Measurements from ENCODE around the gene NOC4L.
"Not testable (repeated sequence)": the region's sequence is repeated elsewhere in the genome, so short reads cannot be mapped to it uniquely, and the experiment has no call there.

The NOC4L gene

GRCh38 chr12:132124766-132125425 lies 19.4 kb upstream of the NOC4L start:
- DNase-seq, result no peak

GRCh38 chr12:132125736-132126135 lies 18.5 kb upstream of the NOC4L start:
- no peak for DNase-seq

GRCh38 chr12:132127041-132127440 lies 17.2 kb upstream of the NOC4L start:
- DNase-seq, result no peak

- no peak for DNase-seq
Measured at GRCh38 chr12:132129007-132129406, 15.2 kb upstream of the NOC4L start.

DNA sequence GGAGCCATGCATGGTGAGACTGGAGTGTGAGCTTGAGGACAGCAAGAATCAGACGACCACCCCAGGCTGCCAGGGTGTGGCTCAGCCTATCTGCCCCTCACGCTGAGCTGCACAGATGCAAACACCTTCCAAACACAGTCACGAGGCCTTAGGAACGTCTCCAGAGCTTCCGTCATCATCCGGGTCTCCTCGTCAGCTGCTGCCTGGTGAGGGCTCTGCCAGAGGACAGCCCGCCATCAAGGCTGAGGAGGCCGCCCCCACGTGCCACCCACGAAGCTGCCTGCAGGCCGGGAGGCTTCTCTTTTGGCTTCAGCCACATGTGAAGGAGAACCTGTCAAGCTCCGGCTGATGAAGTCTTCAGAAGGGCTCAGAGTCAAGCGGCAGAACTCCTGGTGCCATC lies 13.6 kb upstream of the NOC4L start:
- DNase-seq, result no peak

GRCh38 chr12:132131229-132131628 lies 13.0 kb upstream of the NOC4L start:
- DNase-seq, result no peak

DNA sequence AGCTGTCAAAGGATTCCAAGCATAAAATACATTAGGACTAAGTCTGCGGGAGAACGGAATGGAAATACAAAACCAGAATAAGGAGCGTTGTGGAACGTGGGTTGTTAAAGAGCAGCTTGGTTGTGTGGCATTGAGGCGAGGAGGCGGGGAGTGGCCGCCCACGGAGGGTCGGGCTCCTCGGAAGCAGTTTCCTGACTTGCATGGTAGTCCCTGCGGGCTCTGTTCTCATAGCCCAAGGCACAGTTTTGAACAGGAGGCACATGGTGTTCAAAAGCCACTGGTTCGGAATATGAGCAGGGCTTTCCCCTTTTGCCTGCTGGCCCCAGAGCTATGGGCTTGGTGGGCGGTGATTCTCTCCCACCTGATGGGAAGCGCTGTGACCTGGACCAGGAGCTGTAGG lies 12.3 kb upstream of the NOC4L start:
- DNase-seq, result no peak

DNA sequence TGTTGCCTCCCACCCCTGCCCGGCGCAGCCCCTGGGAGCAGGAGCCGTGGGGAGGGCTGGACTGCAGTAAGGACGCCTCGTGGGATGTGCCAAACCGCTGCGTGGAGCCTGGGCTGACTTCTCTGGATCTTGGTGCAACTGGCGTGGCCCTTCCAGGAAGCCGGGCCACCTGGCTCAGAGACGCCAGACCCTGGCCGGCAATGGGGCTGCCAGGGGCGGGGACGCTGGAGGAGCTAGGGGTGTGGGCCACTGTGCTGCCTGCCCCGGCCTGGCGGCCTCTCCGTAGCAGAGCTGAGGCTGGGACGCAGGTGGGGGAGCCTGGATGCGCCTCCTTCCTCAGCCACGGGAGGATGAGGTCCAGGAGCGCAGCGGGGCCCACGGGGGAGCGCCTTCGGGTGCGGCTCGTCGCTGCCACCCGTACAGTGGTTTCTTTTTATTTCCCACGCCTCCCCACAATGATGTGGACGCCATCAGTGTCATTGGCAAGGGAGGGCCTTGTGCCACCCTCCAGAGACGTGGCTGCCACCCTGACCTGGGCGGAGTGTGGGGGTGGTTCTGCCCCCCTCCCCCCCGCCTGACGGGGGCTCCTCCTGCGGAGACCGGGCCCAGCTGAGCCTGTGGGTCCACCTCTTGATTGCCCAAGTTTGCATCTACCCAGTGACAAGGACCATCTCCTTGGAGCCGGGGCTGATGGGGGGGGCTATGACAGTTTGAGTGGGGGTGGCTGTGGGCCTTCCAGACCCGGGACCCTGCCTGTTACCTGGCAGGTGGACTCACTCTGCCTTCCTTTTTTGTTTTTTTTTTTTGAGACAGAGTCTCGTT lies 11.4 kb upstream of the NOC4L start:
- no peak for DNase-seq

DNA sequence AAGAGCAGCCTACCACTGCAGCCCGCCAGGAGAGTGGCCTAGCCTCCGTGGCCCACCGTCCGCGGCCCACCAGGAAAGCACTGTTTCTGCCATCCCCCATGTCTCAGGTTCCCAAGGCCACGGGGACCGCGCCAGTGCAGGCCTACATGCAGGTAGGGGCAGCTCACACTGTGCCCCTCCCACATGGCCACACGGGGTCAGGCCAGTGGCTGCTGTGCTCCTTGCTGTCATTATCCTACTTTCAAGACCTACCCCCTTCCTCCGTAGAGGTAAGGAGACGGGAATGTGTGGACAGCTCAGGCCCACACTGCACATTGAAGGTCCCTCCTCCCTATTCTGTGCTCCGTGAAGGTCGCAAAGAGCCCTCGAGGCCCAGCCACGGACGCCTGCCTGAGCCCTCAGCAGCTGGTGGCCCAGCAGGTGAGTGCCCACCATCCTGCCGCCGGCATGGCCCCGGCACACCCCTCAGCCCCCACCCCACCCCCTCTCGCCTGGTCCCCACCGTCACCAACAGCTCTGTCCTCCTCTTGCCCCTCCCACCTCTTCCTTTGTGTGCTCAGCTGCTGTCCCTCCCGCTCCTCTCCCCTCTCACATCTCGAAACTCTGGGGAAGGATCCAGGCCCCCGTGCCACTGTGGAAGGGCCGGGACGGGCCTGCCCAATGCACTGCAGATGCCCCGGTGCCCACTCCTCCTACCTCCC lies 10.2 kb upstream of the NOC4L start:
- peak; percentile 6 for DNase-seq

GRCh38 chr12:132134653-132135183 lies 9.5 kb upstream of the NOC4L start:
- DNase-seq, result not testable (repeated sequence)

GRCh38 chr12:132136226-132136625 lies 8.0 kb upstream of the NOC4L start:
- DNase-seq, result not testable (repeated sequence)

DNA sequence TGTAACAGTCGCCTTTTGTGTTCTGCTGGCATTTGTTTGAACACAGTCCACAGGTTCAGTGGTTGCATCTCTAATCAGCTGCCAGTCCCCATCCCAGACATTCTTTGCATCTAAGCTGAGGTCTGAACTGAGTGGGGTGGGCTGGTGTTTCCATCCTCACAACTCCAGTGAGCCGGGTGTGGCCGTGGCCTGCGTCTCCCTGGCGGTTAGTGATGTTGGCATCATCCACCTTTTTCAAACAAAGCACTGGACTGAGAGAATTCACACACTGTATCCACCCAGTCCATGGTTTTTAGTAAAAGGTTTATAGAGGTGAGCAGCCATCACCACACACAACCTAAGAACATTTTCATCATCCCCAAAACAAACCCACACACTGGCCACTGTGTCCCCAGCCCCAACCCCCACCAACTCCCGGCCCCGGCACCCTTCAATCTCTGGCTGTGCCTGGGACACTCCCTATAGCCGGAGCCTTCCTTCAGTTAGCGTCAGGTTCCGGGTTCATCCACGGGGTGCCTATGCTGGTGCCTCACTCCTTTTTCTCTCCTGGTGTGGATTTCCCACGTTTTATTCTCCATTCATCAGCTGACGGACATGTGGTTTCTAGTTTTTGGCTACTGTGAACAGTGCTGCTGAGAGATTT lies 6.7 kb upstream of the NOC4L start:
- no peak for DNase-seq

DNA sequence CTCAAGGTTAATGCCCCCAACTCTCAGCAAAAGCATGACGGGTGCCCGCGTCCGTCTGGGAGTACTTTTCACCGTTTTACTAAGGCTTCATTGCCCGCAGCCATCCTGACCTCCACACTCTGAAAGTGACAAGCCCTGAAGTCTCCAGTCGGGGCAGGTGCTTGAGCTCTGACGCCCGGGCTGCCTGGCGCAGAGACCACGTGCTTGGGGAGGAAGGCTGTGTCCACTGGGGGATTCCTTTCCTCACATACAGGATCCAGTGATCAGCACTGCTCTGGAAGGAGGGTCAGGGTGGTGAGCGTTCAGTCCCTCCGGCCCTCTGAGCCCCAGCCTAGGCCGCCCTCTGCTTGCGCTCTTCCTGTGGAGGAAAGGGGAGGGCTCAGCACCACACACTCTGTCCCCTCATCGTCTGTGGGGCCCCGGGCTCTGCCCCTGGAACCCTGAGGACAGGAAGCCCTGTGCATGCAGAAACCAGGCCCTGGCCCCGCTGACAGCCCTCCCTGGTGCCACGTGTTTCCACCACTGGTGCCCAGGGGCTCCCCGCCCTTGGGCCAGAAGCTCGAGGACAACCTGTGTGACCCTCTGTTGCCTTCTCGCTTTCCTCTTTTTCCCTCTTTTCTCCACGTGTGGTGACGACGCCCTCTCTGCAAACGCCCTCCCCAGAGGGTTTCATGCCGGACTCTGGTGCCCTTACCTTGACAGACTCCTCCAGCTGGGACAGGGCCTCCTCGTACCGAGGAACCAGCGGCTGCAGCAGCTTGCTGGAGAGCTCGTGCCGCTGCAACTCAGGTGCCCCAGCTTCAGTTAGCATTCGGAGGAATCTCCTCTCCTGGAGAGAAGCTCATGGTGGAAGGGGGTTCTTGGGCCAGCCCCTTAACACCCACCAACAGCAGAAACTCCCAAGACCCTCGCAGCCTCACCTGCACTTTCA lies 5.1 kb upstream of the NOC4L start:
- no peak for DNase-seq

DNA sequence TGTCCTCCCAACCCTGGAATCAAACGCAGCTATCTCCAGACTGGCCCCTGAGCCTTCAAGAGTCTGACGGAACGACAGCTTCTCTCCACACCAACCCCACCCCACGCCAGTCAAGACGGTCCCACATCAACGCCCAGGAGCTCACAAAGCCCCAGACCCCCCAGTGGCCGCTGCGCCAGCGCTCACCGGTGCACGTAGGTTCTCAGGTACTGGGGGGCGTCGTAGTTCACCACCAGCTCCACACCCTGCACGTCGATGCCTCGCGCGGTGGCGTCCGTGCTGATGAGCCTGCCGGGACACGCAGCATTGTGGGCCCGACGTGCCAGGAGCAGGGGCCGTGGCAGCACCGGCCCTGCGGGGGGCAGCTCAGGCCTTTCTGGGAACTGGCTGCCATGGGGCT lies 4.3 kb upstream of the NOC4L start:
- no peak for DNase-seq

GRCh38 chr12:132140501-132140900 lies 3.8 kb upstream of the NOC4L start:
- no peak for DNase-seq

DNA sequence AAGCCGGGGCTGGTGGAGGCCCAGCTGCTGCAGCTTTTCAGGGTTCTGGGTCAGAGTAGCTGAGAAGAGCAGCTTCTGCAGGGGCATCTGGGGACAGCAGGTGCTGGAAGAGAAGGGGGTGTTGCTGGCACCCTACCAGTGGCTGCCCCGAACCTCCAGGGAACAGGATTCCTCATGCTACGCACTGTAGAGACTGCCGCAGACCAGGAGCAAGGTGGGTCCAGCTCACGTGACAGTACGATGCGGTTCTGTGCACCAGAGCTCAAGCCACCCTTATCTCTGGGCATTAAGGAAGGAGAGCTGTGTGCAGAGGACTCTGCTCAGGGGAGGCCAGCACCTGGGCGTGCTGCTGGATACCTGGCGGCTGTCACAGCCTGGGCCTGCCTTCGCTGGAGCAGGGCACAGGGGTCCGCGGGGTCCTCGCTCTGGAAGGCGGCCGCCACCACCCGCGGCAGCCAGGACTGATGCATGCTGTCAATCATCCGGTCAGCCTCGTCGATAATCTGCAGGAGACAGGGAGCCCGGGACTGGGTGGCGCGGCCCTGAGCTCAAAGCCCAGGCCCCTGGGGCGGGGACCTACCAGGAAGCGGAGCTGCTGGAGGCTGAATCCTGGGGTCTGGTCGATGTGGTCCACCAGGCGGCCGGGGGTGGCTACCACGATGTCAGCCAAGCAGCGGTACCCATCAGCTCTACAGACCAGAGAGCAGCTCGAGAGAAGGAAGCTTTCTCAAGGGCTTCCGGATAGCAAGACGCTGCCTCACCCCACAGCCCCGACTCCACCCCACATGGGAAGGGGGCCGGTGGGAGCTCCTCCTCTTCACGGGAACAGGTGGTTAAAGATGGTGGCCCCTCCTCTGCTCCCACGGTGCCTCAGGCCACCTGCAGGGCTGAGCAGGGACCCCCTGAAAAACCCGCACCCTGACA lies 3.1 kb upstream of the NOC4L start:
- DNase-seq, result no peak

GRCh38 chr12:132141976-132142678 lies 2.1 kb upstream of the NOC4L start:
- DNase-seq, result no peak

GRCh38 chr12:132142679-132143335 lies 1.4 kb upstream of the NOC4L start:
- DNase-seq, result no peak

DNA sequence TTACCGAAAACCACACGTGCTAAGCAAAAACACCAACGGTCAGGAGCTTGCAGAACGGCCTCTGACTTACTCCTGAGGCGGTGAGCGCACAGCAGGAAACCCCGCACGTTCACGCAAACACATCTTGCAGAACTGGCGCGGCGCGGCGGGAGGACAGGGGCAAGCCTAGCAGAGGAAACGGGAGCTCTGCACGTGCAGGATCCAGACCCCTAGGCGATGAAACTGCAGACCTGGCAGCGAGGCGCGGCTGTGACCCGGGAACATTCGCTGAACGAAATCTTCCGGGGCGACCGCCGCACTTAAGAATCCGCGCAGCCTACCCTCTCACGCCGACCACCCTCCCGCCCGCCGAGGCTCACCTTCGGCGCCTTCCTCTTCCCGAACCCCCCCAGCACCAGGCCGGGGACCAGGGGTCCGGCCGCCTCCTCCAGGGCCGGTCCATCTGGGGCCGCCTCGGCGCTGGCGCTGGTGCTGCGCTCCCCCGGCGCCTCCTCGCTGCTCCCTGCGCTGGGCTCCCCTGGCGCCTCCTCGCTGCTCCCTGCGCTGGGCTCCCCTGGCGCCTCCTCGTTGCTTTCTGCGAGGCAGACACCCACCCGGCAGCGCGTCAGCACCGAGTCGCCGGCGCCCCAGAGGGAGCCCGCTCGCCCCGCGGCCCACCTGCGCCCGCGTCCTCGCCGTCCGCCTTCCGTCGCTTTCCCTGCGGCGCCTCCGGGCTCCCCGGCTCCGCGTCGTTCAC lies 753 bp upstream of the NOC4L start:
- no peak for DNase-seq

Measured in NCI-H2029 treated with DMSO at 0.1 percent for 48 hours (cell line).